HG03571 (cell line): ENCODE data around the gene INO80E.
"Not testable (repeated sequence)": the region's sequence is repeated elsewhere in the genome, so short reads cannot be mapped to it uniquely, and the experiment has no call there.

Experiments
- ATAC-seq: cut with Tn5 transposase; IDR thresholded peaks from one replicate; pipeline ENCODE4 v1.9.1; 2021; ENCODE audit not compliant: unreplicated experiment

Gene INO80E, protein sequence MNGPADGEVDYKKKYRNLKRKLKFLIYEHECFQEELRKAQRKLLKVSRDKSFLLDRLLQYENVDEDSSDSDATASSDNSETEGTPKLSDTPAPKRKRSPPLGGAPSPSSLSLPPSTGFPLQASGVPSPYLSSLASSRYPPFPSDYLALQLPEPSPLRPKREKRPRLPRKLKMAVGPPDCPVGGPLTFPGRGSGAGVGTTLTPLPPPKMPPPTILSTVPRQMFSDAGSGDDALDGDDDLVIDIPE

DNA sequence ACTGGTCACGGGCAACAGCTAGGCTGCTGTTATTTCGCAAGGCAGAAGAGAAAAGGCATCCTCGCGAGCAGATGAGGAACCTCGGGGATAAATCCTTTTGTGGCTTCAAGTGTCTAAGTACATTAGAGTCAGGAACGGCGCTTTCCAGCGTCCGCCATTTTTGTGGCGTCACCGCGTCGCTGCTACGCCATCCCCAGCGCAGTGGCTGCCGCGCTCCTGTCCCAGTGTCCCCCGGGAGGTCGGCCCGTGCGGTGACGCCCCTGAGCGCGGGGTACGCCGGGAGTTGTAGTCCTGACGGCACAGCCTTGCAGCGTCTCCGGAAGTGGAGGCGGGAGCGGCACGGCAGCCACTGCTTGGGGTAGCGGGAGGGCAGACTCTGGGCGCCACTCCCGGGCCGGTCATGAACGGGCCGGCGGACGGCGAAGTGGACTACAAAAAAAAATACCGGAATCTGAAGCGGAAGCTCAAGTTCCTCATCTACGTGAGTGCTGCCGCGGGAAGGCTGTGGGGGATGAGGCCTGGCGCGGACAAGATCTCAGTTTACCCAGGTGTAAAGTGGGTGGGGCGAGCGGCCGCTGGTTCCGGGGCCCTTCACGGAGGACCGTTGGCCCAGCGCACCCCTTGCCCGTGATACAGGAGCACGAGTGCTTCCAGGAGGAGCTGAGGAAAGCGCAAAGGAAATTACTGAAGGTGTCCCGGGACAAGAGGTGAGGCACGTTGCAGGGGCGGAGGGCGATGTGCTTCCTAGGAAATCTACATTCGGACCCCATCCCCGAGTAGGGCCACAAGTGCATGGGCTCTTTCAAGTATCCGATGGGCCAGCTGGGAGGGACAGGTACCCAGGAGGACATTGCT is at the start of gene INO80E:
Gene INO80E, plus strand, starts transcription at position 331 of the 855 bp plus-strand sequence. Its CDS starts 70 bp downstream, at position 401.
- ATAC-seq = peak; percentile 78

DNA sequence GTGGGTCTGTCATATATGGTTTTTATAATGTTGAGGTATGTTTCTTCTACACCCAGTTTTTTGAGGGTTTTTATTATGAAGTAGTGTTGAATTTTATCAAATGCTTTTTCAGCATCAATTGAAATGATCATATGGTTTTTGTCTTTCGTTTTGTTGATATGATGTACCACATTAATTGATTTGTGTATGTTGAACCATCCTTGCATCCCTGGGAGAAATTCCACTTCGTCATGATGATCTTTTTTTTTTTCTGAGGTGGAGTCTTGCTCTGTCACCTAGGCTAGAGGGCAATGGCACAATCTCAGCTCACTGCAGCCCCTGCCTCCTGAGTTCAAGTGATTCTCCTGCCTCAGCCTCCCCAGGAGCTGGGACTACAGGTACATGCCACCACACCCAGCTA is 48.1 kb upstream of the INO80E start:
- no peak for ATAC-seq

DNA sequence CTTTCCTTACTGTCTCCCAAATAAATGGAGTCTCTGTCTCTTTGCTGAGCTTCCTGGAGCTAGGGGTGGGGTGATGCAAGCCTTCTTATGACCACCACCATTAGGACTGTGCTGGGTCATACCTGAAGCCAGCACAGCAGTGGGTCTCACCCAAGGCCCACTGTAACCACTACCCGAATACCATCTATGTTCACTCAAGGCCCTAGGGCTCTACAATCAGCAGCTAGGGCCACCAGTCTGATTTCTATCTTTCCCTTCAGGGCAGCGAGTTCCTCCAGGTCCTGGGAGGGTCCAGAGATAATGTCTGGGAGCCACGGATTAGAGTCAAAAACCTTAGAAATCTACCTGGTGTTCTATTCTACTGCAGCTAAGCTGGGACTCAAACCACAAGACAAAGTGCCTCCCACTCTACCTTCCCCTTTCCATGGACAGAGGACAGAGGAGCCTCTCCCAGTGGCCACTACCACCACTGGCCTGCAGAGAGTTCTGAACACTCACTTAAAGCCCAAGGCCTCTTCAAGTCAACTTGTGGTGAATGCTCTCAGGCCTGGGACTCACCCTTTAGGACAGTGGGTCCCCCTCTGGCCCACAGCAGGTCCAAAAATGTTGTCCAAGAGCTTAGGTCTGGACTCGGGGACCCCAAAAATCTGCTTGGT is 45.1 kb upstream of the INO80E start:
- no peak for ATAC-seq

DNA sequence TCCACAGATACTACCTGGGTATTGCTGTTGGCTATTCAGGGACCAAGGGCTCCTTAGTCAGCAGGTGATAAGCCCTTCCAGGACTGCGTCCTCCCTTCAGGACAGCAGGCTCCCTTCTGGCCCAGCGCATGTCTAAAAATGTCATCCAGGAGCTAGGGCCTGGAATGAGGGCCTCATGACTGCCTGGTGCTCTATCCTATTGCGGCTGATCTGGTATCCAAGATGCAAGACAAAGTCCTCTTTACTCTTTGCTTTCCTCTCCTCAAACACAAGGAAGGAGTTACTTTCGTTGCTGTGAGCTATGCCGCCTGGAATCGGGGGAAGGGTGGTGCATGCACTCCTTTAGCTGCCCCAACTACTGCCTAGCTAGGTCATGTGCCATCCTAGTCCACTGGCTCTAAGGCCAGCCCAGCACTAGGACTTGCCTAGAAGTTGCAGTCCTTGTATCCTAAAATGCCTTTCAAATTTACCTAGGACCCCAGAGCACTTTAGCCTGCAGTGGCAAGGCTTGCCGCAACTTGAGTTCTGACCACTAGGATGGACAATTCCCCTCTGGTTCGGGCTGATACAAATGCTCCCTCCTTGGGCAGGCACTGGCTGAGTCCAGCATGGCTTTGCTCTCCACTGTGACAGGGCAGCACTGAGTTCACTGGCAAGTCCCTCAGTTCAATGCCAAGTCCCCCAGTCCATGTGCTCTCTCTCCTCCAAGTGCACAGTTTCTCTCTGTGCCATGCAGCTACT is 44.2 kb upstream of the INO80E start:
- no peak for ATAC-seq

DNA sequence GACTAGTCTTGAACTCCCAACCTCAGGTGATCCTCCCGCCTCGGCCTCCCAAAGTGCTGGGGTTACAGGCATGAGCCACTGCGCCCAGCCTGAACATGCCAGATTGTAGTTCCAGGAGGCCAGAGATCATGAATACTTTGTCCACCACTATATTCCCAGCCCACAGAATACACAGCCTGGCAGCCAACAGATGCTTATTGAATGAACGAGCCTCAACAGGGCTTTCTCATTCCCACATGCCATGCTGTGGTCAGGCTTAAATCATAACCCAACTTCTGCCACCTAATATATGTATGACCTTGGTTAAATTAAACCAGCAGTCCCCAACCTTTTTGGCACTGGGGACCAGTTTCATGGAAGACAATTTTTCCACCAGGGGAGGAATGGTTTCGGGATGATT is 37.3 kb upstream of the INO80E start:
- ATAC-seq = no peak

DNA sequence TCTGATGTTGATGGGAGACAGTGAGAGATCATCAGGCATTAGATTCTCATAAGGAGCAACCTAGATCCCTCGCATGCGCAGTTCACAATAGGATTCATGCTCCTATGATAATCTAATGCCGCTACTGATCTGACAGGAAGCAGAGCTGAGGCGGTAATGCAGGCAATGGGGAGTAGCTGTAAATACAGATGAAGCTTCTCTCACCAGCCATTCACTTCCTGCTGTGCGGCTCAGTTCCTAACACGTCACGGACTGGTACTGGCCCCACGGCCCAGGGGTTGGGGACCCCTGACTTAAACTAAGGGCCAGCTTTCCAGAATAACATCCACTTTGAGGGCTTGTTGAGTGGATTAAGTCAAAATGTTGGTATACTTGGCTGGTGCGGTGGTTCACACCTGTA is 36.7 kb upstream of the INO80E start:
- no peak for ATAC-seq

DNA sequence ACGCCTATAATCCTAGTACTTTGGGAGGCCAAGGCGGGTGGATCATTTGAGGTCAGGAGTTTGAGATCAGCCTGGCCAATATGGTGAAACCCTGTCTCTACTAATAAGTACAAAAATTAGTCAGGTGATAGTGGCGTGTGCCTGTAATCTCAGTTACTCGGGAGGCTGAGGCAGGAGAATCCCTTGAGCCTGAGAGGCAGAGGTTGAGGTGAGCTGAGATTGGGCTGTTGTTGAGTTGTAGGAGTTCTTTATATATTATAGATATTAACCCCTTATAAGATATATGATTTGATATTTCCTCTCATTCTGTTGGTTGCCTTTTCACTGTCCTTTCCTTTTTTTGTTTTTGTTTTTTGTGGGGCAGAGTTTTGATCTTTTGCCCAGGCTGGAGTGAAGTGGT is 36.2 kb upstream of the INO80E start:
- ATAC-seq = not testable (repeated sequence)

DNA sequence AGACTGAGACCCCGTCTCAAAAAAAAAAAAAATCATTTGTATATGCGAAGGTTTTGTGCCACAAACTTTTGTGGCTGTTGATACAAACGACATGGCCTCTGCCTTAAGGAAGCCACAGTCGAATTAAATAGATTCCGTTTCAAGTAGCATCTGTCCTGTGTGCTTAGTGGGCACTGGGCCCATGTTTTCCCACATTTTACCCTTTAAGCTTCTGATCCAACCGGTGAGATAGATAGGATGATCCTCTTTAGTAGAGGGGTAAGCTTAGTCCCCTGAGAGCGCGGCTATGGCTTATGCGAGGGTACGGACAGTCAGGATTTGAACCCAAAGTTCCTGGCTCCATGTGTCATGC is 34.9 kb upstream of the INO80E start:
- no peak for ATAC-seq

GRCh38 chr16:29961479-29962343 is 34.3 kb upstream of the INO80E start, which contains the start of gene TMEM219:
TMEM219 (plus strand) TSS chr16:29962079; CDS start chr16:29963144, 1,065 bp downstream.
- peak; percentile 83 for ATAC-seq

GRCh38 chr16:29962344-29962994 is 33.6 kb upstream of the INO80E start:
- ATAC-seq = peak; percentile 8

GRCh38 chr16:29963021-29963743 is 32.9 kb upstream of the INO80E start:
- no peak for ATAC-seq

GRCh38 chr16:29968205-29968604 is 27.8 kb upstream of the INO80E start:
- no peak for ATAC-seq

- ATAC-seq = no peak
These were observed 24.7 kb upstream of the INO80E start for GRCh38 chr16:29971304-29971703.

DNA sequence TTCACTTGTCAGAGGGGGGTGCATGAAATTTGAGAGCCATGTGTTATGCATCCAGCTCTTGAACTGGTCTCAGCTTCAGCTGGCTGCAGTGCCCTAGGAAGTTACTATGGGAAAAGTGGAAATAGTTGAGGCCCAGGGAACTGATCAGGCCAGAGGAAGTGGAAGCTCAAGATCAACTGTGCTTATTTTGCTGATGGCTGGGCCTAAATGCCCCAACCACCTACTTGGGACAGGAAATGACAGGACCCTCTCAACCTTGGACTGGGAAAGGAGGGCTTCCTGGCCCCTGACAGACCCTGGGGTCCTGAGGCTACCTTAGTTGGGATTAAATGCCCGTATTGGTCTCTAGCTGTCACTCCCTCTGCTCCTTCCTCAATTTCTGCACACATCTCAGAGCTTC is 23.5 kb upstream of the INO80E start:
- no peak for ATAC-seq

DNA sequence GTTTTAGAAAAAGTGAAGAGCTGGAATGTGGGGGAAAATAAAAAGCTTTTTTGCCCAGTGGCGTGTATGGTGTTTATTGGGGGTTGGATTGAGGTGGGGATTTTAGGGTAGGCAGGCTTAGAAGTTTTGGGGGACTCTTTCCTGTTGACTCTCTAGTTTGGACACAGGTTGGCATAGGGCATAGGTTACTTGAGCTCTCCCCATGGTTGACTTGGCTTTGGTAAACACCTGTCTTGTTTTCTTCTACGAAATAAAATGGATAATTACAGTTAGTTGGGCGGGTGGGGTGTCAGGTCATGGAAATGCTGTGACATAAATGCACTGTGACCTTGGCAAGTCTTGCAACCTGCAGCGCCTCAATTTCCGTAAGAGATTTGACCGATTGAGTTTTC is 23.1 kb upstream of the INO80E start:
- ATAC-seq = no peak

DNA sequence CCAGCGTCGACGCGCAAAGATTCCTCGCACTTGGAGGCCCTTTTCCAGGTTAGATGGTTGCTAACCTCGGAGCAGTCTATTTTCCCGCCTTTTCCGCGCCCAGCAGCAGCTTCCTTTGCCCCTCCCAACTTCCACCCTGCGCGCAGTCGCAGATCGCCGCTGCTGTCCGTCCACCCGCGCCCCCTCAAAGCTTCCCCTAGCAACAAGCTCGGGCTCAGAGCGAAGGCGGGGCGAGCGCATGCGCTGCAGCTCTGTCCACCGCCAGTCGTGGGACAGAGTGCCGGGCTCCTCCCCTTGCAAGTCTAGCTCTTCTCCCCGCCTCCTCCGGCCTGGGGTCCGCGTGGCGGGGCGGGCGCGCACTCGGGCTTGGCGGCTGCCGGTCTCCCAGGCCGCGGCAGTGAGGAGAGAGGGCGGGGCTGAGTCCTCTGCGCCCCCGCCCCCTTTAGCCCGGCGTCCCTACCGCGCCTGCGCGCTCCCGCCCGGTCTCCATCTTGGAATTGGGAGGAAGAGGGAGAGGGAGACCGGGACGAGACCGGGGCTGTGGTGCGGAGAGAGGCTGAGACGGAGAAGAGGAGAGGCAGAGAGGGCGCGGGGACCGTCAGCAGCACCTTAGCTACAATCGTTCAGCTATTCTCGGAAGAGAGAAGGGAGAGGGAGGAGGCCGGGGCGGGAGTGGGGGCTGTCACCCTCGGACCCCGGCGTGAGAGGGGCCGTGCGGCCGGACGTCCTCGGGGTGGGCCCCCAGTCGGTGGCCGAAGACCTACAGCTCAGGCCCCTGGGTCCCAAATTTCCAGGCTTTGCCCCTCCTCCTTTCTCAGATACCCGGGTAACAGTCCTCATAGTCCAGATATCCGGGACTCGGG is 22.4 kb upstream of the INO80E start, which contains the start of gene TAOK2:
Gene TAOK2, plus strand, starts transcription at position 485 of the 863 bp plus-strand sequence. CDS start 3,905 bp downstream, outside the sequence.
- ATAC-seq = peak; percentile 72

DNA sequence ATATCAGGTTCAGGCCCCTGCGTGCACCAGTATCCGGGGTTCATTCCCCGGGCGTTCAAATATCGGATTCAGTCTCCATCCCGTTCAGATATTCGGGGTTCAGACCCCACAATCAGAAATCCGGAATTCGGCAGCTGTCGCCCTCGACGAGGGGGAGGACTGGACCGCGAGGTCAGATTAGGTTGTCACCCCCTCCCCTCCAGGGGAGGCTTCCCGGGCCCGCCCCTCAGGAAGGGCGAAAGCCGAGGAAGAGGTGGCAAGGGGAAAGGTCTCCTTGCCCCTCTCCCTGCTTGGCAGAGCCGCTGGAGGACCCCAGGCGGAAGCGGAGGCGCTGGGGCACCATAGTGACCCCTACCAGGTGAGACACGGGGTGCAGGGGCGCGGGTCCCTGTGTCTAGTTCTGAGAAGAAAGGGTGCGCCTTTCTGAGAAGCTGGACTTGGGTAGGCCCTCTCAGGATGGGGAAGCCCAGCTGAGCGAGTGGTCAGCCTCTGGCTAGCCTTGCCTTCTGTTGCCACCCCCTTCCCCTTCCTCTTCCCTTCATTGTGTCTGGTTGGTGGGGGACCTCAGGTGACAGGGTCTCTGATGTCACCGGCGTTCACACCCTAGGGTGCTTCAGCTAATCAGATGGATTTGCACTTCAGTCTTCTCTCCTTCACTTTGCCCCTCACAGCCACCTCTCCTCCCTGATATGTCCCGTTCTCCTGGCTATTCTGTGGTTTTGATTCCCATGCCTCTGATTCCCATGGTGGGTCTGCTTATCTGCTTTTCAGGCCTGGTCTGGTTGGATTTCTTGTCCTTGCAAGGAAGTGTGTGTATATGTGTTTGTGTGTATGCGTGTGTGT is 21.5 kb upstream of the INO80E start:
- ATAC-seq = peak; percentile 8
